ENCODE results near the gene RASGRP2.

- TF ChIP-seq CTCF (conservative IDR thresholded peaks at IDR 0.05) (no peak), ZFX (IDR thresholded peaks at IDR 0.05) (no peak)
These were observed 32.0 kb downstream of the RASGRP2 start for GRCh38 chr11:64711956-64712362.

Measured in C4-2B (cell line).